MM.1S (cell line): ENCODE measurements around the gene CFAP97D1.

ENCODE experiments used
- DNase-seq: peaks from one replicate; pipeline ENCODE4 v3.0.0-alpha.2; 2015
- H2AFZ ChIP-seq: fragments of 300-600 bp; sonication (generic); 2 replicates; pipeline ENCODE4 v1.6.0; 2016; ENCODE audit warnings: antibody characterized with exemption, low read length
- H3F3A ChIP-seq: fragments of 300-600 bp; sonication (generic); 2 replicates; pipeline ENCODE4 v1.6.1; 2016; ENCODE audit warnings: mild to moderate bottlenecking, antibody characterized with exemption, low read length, moderate library complexity, mixed read lengths; ENCODE audit not compliant: insufficient read depth
- H3K27ac ChIP-seq: fragments of 300-600 bp; sonication (generic); 2 replicates; pipeline ENCODE4 v1.5.1; 2016; ENCODE audit warnings: mild to moderate bottlenecking, low read length
- H3K27me3 ChIP-seq: fragments of 300-600 bp; sonication (generic); replicated peaks from 2 replicates; pipeline ENCODE4 v1.6.0; 2016; ENCODE audit warnings: low read length; ENCODE audit not compliant: insufficient read depth
- H3K36me3 ChIP-seq: fragments of 300-600 bp; sonication (generic); replicated peaks from 2 replicates; pipeline ENCODE4 v1.6.1; 2016; ENCODE audit warnings: mild to moderate bottlenecking, low read length, mixed read lengths; ENCODE audit not compliant: insufficient read depth
- H3K4me1 ChIP-seq: fragments of 300-600 bp; sonication (generic); 2 replicates; pipeline ENCODE4 v1.6.1; 2016; ENCODE audit warnings: low read length, mixed read lengths
- H3K4me2 ChIP-seq: fragments of 300-600 bp; sonication (generic); 2 replicates; pipeline ENCODE4 v1.6.0; 2016; ENCODE audit warnings: low read depth, low read length
- H3K4me3 ChIP-seq: fragments of 300-600 bp; sonication (generic); 2 replicates; pipeline ENCODE4 v1.5.1; 2016; ENCODE audit warnings: low read length, mixed read lengths
- H3K79me2 ChIP-seq: fragments of 300-600 bp; sonication (generic); 2 replicates; pipeline ENCODE4 v1.6.1; 2016; ENCODE audit warnings: mixed run types, low read length, mixed read lengths
- H3K9ac ChIP-seq: fragments of 300-600 bp; sonication (generic); 2 replicates; pipeline ENCODE4 v1.6.1; 2016; ENCODE audit warnings: low read length, mixed read lengths
- H3K9me2 ChIP-seq: fragments of 300-600 bp; sonication (generic); replicated peaks from 2 replicates; pipeline ENCODE4 v1.6.1; 2016; ENCODE audit warnings: mild to moderate bottlenecking, low read length, mixed read lengths; ENCODE audit not compliant: insufficient read depth
- H3K9me3 ChIP-seq: fragments of 300-600 bp; sonication (generic); replicated peaks from 2 replicates; pipeline ENCODE4 v1.6.1; 2016; ENCODE audit warnings: mild to moderate bottlenecking, low read length, mixed read lengths; ENCODE audit not compliant: insufficient read depth
- H4K20me1 ChIP-seq: fragments of 300-600 bp; sonication (generic); 2 replicates; pipeline ENCODE4 v1.6.1; 2016; ENCODE audit warnings: mild to moderate bottlenecking, low read length, moderate library complexity, mixed read lengths; ENCODE audit not compliant: insufficient read depth
- CTCF ChIP-seq: fragments of 300-600 bp; sonication (generic); IDR thresholded peaks from 2 replicates; pipeline ENCODE4 v1.5.1; 2016; ENCODE audit warnings: antibody characterized with exemption, low read length, mixed read lengths
- EZH2 ChIP-seq: fragments of 300-600 bp; sonication (generic); optimal IDR thresholded peaks from 2 replicates; pipeline ENCODE3; 2017; ENCODE audit warnings: low read depth, mild to moderate bottlenecking, antibody characterized with exemption, low read length, mixed read lengths
- EZH2phosphoT487 ChIP-seq: fragments of 300-600 bp; sonication (generic); IDR thresholded peaks from 2 replicates; pipeline ENCODE4 v1.6.1; 2018; ENCODE audit warnings: antibody characterized with exemption, low read length

The CFAP97D1 gene

GRCh38 chr17:43779145-43780125 is 800 bp upstream of the CFAP97D1 start:
- H3K79me2 ChIP-seq: no peaks in the 10 kb centered on the region
- H3K27me3 ChIP-seq: peaks cover 54% of the 10 kb centered on the region
- no peak overlapping the region for H3K27ac ChIP-seq
- no peaks in the 10 kb centered on the region for H3K36me3 ChIP-seq
- TF ChIP-seq CTCF: no peak
- peak overlapping the region; percentile 97 for H3K4me2 ChIP-seq
- H4K20me1 ChIP-seq: no peaks in the 10 kb centered on the region
- peak overlapping the region; percentile 70 for H3K4me3 ChIP-seq
- H3K9me2 ChIP-seq: no peaks in the 10 kb centered on the region
- no peaks in the 10 kb centered on the region for H3F3A ChIP-seq
- peak overlapping the region; percentile 77 for H2AFZ ChIP-seq
- no peak for DNase-seq
- H3K9me3 ChIP-seq: no peaks in the 10 kb centered on the region
- peaks cover 5% of the 10 kb centered on the region; the same call in 1 of the 2 replicates for H3K4me1 ChIP-seq
- H3K9ac ChIP-seq: peak overlapping the region; percentile 13; the same call in 1 of the 2 replicates

DNA sequence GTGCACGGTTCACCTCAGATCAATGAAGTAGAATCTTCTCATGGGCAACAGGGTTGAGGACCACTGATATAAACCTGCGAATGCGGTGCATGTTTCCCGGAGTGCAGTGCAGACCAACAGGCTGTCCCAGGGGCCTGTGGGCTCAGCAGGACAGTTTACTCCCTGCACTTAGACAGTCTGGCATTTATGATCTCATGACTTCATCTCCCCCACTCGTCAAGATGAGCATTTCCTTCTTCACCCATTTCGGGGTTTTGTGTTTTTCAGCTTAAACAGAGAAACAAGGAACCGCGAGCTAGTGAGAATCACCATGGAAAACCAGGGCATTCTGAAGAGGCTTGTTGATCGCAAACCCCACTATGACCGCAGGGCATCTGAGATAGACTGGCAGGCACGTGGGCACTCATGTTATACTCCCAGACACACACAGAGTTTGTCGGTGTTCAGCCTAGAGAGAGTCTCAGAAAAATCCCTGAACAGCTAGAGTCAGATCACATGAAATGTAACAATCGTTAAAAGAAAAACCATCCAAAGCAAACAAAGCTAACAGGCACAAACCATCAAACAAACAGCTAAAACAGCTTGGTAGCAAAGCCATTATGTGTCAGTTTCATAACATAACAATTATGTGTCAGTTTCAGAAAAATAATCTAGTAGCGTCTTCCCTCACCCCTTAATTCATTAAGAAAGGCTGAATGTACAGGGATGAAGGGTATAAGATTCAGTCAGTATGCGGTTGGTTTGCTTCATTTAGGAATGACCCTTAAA is 2.9 kb downstream of the CFAP97D1 start:
- H3K4me2 ChIP-seq: no peak overlapping the region
- TF ChIP-seq EZH2 (no peak), EZH2phosphoT487 (no peak), CTCF (no peak)
- no peaks in the 10 kb centered on the region for H3K36me3 ChIP-seq
- no peaks in the 10 kb centered on the region for H3K9me3 ChIP-seq
- H3K27me3 ChIP-seq: peaks cover 83% of the 10 kb centered on the region
- H3K9me2 ChIP-seq: no peaks in the 10 kb centered on the region
- H3K27ac ChIP-seq: no peak overlapping the region
- no peak overlapping the region for H3K4me3 ChIP-seq
- peaks cover 5% of the 10 kb centered on the region; the same call in 1 of the 2 replicates for H3K4me1 ChIP-seq
- no peaks in the 10 kb centered on the region for H3F3A ChIP-seq
- H3K9ac ChIP-seq: no peak overlapping the region
- no peak for DNase-seq
- no peaks in the 10 kb centered on the region for H3K79me2 ChIP-seq
- H4K20me1 ChIP-seq: no peaks in the 10 kb centered on the region
- no peak overlapping the region for H2AFZ ChIP-seq

- no peak for TF ChIP-seq EZH2
- no peak for TF ChIP-seq EZH2phosphoT487
- TF ChIP-seq CTCF: no peak
- Histone ChIP-seq H2AFZ (no peak overlapping the region), H3K4me3 (no peak overlapping the region)
Measured at GRCh38 chr17:43784068-43784467, 3.8 kb downstream of the CFAP97D1 start.

More at GRCh38 chr17:43784068-43784467, 3.8 kb downstream of the CFAP97D1 start:
- Histone ChIP-seq H3K9me2 (no peaks in the 10 kb centered on the region), H4K20me1 (no peaks in the 10 kb centered on the region), H3K9me3 (no peaks in the 10 kb centered on the region), H3K4me2 (no peak overlapping the region), H3K27ac (no peak overlapping the region), H3F3A (no peaks in the 10 kb centered on the region), H3K79me2 (no peaks in the 10 kb centered on the region), H3K9ac (no peak overlapping the region), H3K4me1 (peaks cover 5% of the 10 kb centered on the region; the same call in 1 of the 2 replicates), H3K36me3 (no peaks in the 10 kb centered on the region), H3K27me3 (peaks cover 83% of the 10 kb centered on the region)
- DNase-seq: no peak
